Omental fat pad (tissue), 4 donors: ENCODE data around the gene PDE6A. TPM values are rescaled to one million over a fixed set of nuclear protein-coding genes. Genes with fewer than 3 reads are reported as not detected.
"Not testable (repeated sequence)": the region's sequence is repeated elsewhere in the genome, so short reads cannot be mapped to it uniquely, and the experiment has no call there.

Experiments used
- ATAC-seq: fragments of 150-250 bp; one replicate; pipeline ENCODE4 v1.9.1; 2016; ENCODE audit warnings: mild to moderate bottlenecking, moderate library complexity; ENCODE audit not compliant: low FRiP score
- DNase-seq: peaks from one replicate; pipeline ENCODE4 v3.0.0-alpha.2; 2019; ENCODE audit warnings: low spot score
- CTCF ChIP-seq, 3 donors: fragments of 450-650 bp; IDR thresholded peaks; one replicate each; pipeline ENCODE4 v1.5.1; 2016 to 2017; ENCODE audit warnings: antibody characterized with exemption in 3 of 3, mild to moderate bottlenecking in 3 of 3, moderate library complexity in 2 of 3
- total RNA-seq, 4 donors: library from RNA; depleted of rRNA; stranded (reverse); fragments of >200 nt; gene quantifications; one replicate each; pipeline ENCODE4 v1.1.0, GENCODE V29; 2016

PDE6A gene
- total RNA-seq, 4 donors from 2014 or later: not detected

GRCh38 chr5:149886692-149887470 is 57.7 kb downstream of the PDE6A start:
- no peak for ATAC-seq
- no peak for TF ChIP-seq CTCF (IDR thresholded peaks at IDR 0.05)

GRCh38 chr5:149886060-149886459 is 58.5 kb downstream of the PDE6A start:
- ATAC-seq (no peak), DNase-seq (no peak)
- no peak for TF ChIP-seq CTCF (IDR thresholded peaks at IDR 0.05)

More at GRCh38 chr5:149886692-149887470, 57.7 kb downstream of the PDE6A start:
- DNase-seq: no peak

DNA sequence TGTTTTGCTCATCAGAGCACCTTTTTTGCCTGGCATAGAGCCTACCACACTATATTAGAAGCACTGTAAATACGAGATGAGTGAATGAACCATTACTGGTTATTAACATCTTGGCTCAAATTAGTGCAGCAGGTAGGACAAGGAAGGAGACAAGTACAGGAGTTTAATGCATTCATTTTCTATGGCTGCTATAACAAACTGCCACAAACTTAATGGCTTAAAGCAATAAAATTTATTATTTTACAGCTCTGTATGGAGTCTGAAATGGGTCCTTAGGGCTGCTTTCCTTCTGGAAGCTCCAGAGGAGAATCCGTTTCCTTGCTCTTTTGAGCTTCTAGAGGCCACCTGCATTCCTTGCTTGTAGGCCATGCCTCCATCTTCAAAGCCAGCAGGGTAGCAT is 59.1 kb downstream of the PDE6A start:
- no peak for ATAC-seq

GRCh38 chr5:149883550-149883949 is 61.0 kb downstream of the PDE6A start:
- ATAC-seq (no peak), DNase-seq (no peak)
- no peak for TF ChIP-seq CTCF (IDR thresholded peaks at IDR 0.05)

More for the DNA sequence above, 59.1 kb downstream of the PDE6A start:
- DNase-seq: no peak
- TF ChIP-seq CTCF (IDR thresholded peaks at IDR 0.05): no peak

DNA sequence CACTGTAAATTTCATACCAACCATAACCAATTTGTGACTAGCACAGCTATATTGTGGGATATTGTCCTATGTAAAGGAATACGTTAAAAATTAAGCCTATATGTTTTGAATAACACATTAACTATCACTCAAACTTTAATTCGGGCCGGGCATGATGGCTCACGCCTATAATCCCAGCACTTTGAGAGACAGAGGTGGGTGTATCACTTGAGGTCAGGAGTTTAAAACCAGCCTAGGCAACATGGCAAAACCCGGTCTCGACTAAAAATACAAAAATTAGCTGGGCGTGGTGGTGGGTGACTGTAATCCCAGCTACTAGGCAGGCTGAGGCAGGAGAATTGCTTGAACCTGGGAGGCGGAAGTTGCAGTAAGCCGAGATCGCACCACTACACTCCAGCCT is 62.0 kb downstream of the PDE6A start:
- ATAC-seq, DNase-seq: not testable (repeated sequence)

- TF ChIP-seq CTCF (IDR thresholded peaks at IDR 0.05): no peak
- DNase-seq (no peak), ATAC-seq (no peak)
These were observed 62.7 kb downstream of the PDE6A start for GRCh38 chr5:149881874-149882273.

GRCh38 chr5:149881069-149881622 is 63.4 kb downstream of the PDE6A start:
- ATAC-seq (no peak), DNase-seq (no peak)
- no peak for TF ChIP-seq CTCF (IDR thresholded peaks at IDR 0.05)

DNA sequence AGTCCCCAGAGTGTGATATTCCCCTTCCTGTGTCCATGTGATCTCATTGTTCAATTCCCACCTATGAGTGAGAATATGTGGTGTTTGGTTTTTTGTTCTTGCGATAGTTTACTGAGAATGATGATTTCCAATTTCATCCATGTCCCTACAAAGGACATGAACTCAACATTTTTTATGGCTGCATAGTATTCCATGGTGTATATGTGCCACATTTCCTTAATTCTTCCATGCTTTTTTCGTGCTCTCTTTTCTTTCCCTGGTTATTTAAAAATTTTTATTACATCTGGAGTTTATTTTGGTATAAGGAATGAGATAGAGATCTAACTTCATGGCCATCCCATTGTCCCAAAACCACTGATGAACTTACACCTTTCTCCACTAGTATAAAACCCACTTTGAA is 65.0 kb downstream of the PDE6A start:
- not testable (repeated sequence) for DNase-seq, ATAC-seq
